ENCODE data around the gene RAB11FIP4.
A peak's percentile ranks its signal among the peaks of the same experiment; 100 is the strongest.

Gene RAB11FIP4

DNA sequence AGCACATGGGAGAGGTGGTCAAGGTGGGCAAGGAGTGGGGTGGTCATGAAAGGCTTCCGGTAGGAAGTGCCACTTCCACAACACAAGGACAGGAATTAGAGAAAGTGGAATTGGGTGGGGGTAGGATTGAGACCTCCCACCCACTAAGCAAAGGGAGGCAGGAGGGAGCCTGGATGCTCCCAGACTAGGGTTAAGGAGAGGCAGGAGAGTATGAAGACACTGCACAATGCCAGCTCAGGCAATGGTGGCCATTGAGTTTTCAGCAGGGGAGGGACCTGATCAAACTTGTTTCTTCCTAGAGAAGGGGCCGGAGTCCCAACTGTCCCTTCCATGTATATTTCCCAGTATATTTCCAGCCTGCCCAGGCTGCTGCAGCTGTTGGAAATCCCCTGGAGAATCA, 3.1 kb upstream of the RAB11FIP4 start:
- no peak overlapping the region for H3K27ac ChIP-seq (ENCODE audit: low read depth, low read length)
- no peaks in the 10 kb centered on the region for H3K4me1 ChIP-seq (ENCODE audit: control insufficient read depth, low read length)
- TF ChIP-seq, protein P1, sequence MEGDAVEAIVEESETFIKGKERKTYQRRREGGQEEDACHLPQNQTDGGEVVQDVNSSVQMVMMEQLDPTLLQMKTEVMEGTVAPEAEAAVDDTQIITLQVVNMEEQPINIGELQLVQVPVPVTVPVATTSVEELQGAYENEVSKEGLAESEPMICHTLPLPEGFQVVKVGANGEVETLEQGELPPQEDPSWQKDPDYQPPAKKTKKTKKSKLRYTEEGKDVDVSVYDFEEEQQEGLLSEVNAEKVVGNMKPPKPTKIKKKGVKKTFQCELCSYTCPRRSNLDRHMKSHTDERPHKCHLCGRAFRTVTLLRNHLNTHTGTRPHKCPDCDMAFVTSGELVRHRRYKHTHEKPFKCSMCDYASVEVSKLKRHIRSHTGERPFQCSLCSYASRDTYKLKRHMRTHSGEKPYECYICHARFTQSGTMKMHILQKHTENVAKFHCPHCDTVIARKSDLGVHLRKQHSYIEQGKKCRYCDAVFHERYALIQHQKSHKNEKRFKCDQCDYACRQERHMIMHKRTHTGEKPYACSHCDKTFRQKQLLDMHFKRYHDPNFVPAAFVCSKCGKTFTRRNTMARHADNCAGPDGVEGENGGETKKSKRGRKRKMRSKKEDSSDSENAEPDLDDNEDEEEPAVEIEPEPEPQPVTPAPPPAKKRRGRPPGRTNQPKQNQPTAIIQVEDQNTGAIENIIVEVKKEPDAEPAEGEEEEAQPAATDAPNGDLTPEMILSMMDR (IDR thresholded peaks at IDR 0.05; ENCODE audit: low read depth, low read length, poor library complexity, severe bottlenecking) = no peak
- no peak for TF ChIP-seq EZH2phosphoT487 (IDR thresholded peaks at IDR 0.05; ENCODE audit: borderline replicate concordance, low read length)
- H3K9me2 ChIP-seq (replicated peaks; ENCODE audit: control insufficient read depth, low read length) = no peaks in the 10 kb centered on the region
- no peak overlapping the region for H3K4me2 ChIP-seq (ENCODE audit: low read length)
- no peaks in the 10 kb centered on the region for H3K36me3 ChIP-seq (ENCODE audit: control insufficient read depth, low read length)
- no peaks in the 10 kb centered on the region for H3K79me2 ChIP-seq (ENCODE audit: control insufficient read depth, low read length)
- H3K9me3 ChIP-seq (ENCODE audit: control insufficient read depth, insufficient read depth, low read length) = no peaks in the 10 kb centered on the region
- no peaks in the 10 kb centered on the region for H4K20me1 ChIP-seq (ENCODE audit: control insufficient read depth, insufficient read depth, low read depth, low read length)
- H3K27me3 ChIP-seq (ENCODE audit: control insufficient read depth, low read length) = peaks cover 35% of the 10 kb centered on the region
- peaks cover 4% of the 10 kb centered on the region; the same call in 1 of the 2 replicates for H3F3A ChIP-seq (ENCODE audit: control insufficient read depth, insufficient read depth)
- H3K4me3 ChIP-seq (ENCODE audit: low read length) = no peak overlapping the region

DNA sequence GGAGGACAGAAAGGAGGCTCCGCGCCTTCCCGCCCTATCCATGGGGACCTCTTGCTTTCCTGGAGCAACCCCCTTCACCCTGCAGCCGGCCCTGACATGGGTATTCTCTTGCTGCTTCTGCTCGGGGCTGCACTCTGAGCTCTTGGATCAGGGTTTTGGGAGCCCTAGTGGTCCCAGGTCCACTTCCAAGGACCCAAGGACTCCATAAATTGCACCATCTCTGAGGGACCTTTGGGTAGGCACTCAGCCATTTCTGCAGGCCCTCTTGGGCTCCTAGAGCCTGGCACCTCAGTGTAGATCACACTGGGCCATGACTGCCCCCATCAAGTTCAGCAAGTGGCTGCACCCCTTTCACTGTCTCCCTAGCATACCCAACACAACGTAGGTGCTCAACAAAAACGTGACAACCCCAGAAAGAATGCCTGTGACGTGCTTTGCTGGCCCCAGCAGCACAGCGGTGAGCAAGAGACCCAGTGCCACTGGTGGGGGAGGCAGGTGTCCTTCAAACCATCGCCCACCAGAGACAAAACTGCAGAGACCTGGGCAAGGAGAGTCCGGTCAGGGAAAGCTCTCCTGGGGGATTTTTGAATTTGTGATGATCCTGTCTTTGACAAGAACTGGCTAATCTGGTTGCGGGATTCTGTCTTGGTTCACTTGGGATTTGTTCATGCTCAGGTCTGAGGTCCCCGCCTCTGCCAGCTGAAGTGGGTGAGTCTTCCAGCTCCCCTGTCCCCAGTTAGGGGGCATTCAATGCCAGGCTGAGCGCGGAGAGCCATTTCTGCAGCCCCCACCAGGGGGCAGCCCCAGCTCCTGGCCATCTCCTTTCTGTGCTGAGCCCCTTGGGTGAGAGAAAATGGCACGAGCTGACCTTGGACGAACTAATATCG, 2.5 kb upstream of the RAB11FIP4 start:
- Histone ChIP-seq H4K20me1 (ENCODE audit: control insufficient read depth, insufficient read depth, low read depth, low read length) (no peaks in the 10 kb centered on the region), H3K4me2 (ENCODE audit: low read length) (peak overlapping the region; percentile 32), H3K9me2 (replicated peaks; ENCODE audit: control insufficient read depth, low read length) (no peaks in the 10 kb centered on the region), H3K27ac (ENCODE audit: low read depth, low read length) (no peak overlapping the region), H3K4me3 (ENCODE audit: low read length) (no peak overlapping the region), H3K27me3 (ENCODE audit: control insufficient read depth, low read length) (peaks cover 42% of the 10 kb centered on the region), H3K79me2 (ENCODE audit: control insufficient read depth, low read length) (no peaks in the 10 kb centered on the region), H3F3A (ENCODE audit: control insufficient read depth, insufficient read depth) (peaks cover 4% of the 10 kb centered on the region; the same call in 1 of the 2 replicates), H3K9me3 (ENCODE audit: control insufficient read depth, insufficient read depth, low read length) (no peaks in the 10 kb centered on the region), H3K36me3 (ENCODE audit: control insufficient read depth, low read length) (no peaks in the 10 kb centered on the region), H3K4me1 (ENCODE audit: control insufficient read depth, low read length) (no peaks in the 10 kb centered on the region)
- TF ChIP-seq EZH2phosphoT487 (IDR thresholded peaks at IDR 0.05; ENCODE audit: borderline replicate concordance, low read length) = no peak
- TF ChIP-seq, protein P1 (IDR thresholded peaks at IDR 0.05; ENCODE audit: low read depth, low read length, poor library complexity, severe bottlenecking) = peak; percentile 88

DNA sequence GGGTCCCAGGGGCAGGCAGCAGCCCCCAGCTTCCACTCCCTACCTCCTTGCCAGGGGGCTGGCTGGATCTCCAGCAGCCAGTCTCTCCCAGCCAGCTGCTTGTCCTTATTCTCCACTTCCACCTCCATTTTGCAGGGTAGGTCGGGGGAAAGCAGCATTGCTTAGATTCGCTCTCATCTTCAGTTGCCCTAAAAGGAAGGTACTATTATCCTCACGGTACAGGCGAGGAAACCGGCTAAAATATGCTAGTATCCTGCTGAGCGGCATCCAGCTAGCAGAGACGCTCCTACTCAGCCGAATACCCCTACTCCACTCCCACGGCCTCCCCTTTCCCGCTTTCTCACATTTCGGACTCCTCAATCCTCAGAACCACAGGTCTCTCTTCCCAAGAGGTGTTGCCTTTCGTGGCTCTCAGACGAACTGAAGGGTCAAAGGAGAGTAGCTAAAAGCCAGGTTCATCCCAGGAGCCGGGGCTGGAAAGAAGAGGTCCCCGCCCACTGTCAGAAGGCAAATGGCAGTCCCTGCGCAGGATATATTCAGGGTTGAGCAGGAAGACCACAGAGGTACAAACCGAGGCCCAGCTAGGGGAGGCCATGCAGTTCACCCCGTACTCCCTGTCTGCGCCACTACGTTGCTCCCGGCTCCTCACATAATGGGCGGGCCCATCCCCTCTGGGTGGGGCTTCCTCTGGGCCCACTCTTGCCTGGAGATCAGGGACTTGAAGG, 1.7 kb upstream of the RAB11FIP4 start:
- Histone ChIP-seq H3K9me2 (replicated peaks; ENCODE audit: control insufficient read depth, low read length) (no peaks in the 10 kb centered on the region), H3K27ac (ENCODE audit: low read depth, low read length) (no peak overlapping the region), H3K36me3 (ENCODE audit: control insufficient read depth, low read length) (no peaks in the 10 kb centered on the region), H3K27me3 (ENCODE audit: control insufficient read depth, low read length) (peaks cover 47% of the 10 kb centered on the region), H3K4me1 (ENCODE audit: control insufficient read depth, low read length) (no peaks in the 10 kb centered on the region), H3K4me2 (ENCODE audit: low read length) (peak overlapping the region; percentile 32), H3K9me3 (ENCODE audit: control insufficient read depth, insufficient read depth, low read length) (no peaks in the 10 kb centered on the region), H3K4me3 (ENCODE audit: low read length) (no peak overlapping the region), H4K20me1 (ENCODE audit: control insufficient read depth, insufficient read depth, low read depth, low read length) (no peaks in the 10 kb centered on the region), H3F3A (ENCODE audit: control insufficient read depth, insufficient read depth) (peaks cover 4% of the 10 kb centered on the region; the same call in 1 of the 2 replicates), H3K79me2 (ENCODE audit: control insufficient read depth, low read length) (no peaks in the 10 kb centered on the region)
- no peak for TF ChIP-seq EZH2phosphoT487 (IDR thresholded peaks at IDR 0.05; ENCODE audit: borderline replicate concordance, low read length)
- TF ChIP-seq, protein P1 (IDR thresholded peaks at IDR 0.05; ENCODE audit: low read depth, low read length, poor library complexity, severe bottlenecking) = peak; percentile 1
